Activated CD8-positive, alpha-beta memory T cell treated with anti-CD3 and anti-CD28 coated beads for 4 hours (primary cell): ENCODE data around the gene ADAMTSL1.

Source experiments
- DNase-seq, 2 donors: peaks; one replicate each; pipeline ENCODE4 v3.0.0-alpha.2; 2020; ENCODE audit warnings: low read depth in 2 of 2

ADAMTSL1 gene

DNA sequence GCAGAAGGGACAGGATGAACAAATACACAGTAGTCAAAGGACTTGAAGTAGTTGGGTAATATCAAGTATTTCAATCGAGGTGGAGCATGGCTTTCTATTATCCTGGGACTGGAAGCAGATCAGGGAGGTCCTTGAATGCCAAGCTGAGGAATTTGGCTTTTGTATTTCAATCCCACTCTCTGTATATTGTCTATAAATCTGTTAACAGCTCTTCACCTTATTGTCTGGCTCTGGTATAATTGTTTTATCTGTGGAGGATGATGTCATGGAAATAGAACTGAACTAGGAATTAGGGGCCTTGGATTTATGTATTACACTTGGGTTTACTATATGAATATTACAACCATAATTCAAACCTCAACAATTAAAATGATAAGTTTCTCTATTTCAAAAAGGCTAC lies 6.3 kb upstream of the ADAMTSL1 start:
- no peak for DNase-seq

DNA sequence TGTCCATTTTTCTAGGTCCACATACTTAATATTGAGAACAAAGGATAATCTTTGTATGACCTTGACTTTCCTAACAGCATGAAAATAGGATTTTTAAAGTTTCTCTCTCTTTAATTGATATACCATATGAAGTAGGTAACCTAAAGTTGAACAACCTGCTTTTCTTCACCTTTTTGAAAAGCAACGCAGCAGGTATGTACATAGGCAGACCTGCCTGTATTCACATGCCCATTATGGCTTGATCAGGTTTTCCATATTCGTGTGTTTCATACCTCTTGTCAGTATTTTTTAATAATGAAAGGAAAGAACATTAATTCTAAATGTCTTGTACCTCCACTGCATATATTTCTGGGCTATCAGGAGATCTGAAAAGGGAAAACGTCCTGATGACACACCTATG lies 1.5 kb upstream of the ADAMTSL1 start:
- no peak for DNase-seq

GRCh38 chr9:18472841-18473251 lies 1.1 kb upstream of the ADAMTSL1 start:
- DNase-seq, result no peak

DNA sequence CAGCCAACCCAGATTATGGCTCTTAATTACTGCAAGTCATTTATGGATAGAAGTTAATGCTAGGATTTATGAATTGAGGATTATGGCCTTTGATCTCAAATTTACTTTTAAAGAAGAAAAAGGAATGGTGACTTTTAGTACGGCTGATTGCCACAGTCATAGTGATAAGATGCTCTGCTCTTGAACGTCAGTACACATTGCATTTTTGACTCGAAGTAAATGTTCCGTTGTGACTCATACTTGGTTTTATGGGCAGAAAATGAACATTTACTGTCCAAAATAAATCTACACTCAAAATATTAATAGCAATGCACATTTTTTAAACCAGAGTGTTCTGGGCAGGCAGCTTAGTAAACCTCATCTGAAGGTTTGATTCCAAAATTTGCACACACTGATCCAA lies 830 bp downstream of the ADAMTSL1 start:
- no peak for DNase-seq

GRCh38 chr9:18477121-18477660 lies 3.2 kb downstream of the ADAMTSL1 start:
- no peak for DNase-seq

- no peak for DNase-seq
These were observed 3.8 kb downstream of the ADAMTSL1 start for GRCh38 chr9:18477719-18478118.

DNA sequence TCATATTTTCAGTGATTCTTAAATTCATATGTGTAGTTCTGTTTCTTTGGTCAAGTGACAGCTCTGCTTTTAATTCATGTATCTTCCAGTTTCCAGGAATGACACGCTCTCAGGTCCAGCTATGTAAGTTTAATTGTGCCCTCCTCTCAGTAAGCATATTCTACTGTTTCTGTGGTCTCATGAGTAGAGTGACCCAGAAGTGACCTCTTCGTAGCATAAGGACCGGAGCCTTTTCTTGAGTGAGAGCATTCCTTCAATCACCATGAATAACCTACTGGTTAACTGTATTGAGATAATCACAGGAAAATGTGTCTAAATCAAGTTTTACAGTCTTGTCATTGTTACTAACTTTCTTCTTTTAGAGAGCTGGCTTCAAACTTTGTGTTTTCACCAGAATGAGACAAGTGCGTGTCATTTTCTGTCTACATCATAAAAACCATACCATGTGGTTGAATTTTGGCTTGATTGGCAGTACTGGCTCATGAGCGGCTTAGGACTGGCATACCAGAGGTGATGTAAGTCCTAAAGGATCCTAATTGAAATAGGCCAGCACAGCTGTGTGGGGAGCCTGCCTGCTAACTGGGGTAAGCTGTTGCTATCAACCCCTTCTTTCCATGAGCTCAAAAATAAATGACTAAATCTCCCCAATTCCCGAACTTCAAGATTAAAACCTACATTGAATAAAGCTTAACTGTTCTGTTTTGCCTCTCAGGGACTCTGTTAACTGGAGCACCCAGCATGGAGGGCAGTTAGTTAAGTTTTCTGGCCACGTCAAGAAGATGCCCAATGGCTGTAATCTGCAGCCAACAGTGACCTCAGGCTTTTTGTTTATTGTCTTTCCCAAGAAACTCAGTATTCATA lies 4.8 kb downstream of the ADAMTSL1 start:
- DNase-seq, result no peak

- DNase-seq, result no peak
These were observed 5.5 kb downstream of the ADAMTSL1 start for GRCh38 chr9:18479405-18479804.

- DNase-seq, result no peak
These were observed 6.7 kb downstream of the ADAMTSL1 start for GRCh38 chr9:18480662-18481093.

DNA sequence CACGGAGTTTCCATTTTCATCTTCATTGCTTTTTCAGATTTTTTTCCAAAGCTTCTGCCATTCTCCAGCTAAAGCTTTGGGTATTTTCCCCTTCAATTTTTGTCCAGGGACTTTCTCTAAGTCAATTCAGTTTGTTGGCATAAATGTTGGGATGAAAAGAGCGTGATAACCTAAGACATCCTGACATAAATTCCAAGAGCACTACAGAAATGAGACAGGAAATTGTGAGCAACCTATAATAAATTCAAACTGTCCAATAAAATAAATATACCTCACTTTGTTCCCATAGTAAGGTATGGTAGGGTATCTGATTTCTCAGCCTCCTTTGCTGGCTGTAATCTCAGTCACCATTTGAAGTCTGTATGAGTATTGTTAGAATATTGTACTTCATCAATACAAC lies 8.4 kb downstream of the ADAMTSL1 start:
- no peak for DNase-seq

- no peak for DNase-seq
These were observed 11.8 kb downstream of the ADAMTSL1 start for GRCh38 chr9:18485714-18486113.

- no peak for DNase-seq
These were observed 13.7 kb downstream of the ADAMTSL1 start for GRCh38 chr9:18487611-18488010.

DNA sequence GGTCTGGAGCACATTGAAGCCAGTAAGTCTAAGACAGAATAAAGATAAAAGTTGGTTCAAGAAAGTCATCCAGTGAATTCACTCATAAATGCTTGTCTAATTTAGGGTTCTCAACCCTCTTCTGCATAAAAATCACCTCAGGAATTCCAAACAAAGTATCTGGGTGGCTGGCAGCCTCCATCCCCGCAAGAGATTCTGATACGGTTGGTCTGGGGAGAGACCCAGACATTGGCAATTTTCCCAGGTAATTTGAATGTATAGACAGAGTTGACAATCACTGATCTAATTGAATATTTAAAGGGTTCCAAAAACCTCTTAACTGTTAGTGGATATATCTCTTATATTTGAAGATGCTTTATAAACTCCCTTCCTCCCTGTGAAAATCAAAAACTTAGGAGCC lies 14.9 kb downstream of the ADAMTSL1 start:
- no peak for DNase-seq

- no peak for DNase-seq
These were observed 15.9 kb downstream of the ADAMTSL1 start for GRCh38 chr9:18489861-18490260.

GRCh38 chr9:18490641-18491370 lies 16.9 kb downstream of the ADAMTSL1 start:
- DNase-seq, result no peak

DNA sequence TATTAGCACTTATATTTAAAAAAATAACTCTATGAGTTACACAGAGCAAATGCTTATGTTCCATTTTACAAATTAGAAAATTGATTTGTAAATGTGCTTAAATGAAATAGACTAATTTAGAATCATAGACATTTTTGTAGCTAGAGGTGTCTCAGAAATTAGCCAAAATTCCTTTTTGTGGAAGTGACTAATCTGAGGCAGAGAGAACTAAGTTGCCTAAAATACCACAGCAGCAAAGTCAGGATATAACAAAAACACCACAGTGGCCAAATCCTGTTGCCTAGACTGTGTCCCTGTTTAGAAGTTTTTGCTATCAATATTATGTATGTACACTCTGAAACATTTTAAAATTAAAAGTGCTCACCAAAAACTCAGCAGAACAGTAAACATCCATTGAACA lies 18.7 kb downstream of the ADAMTSL1 start:
- DNase-seq, result no peak

- DNase-seq, result no peak
These were observed 19.6 kb downstream of the ADAMTSL1 start for GRCh38 chr9:18493451-18493993.

- no peak for DNase-seq
These were observed 21.1 kb downstream of the ADAMTSL1 start for GRCh38 chr9:18495065-18495464.

DNA sequence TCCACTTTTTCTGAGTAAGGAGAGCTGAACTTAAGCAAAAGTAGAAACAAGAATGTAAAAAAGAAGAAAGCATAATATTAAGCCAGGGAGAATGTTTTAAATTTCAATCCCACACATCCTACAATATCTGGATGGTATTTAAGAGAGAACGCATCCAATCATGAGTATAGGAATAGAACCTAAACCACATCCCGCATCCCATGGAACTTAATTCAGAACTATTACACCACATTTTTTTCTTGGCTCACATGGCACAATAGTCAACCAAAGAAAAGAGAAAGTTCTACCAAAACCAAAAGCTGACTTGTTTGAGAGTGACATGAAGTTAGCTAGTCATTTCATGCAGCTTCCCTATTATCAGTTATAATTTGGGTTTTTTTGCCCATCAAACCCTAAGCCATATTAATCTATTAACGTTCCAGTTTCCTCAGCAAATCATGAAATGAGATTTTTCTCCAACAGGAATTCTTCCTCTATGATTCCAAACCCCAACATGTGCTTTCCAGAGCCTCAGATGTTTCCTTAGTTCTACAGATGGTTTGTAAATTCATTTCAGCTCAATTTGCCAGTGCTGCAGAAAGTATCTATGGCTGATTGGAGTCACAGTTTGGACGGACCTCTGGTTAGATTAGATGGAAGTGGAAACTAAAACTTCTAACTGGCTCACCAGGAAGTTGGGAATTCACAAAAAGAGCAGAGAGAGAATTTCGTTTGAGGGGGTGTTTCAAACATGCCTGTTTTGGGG lies 22.5 kb downstream of the ADAMTSL1 start:
- no peak for DNase-seq

GRCh38 chr9:18499062-18499461 lies 25.1 kb downstream of the ADAMTSL1 start:
- DNase-seq, result no peak

DNA sequence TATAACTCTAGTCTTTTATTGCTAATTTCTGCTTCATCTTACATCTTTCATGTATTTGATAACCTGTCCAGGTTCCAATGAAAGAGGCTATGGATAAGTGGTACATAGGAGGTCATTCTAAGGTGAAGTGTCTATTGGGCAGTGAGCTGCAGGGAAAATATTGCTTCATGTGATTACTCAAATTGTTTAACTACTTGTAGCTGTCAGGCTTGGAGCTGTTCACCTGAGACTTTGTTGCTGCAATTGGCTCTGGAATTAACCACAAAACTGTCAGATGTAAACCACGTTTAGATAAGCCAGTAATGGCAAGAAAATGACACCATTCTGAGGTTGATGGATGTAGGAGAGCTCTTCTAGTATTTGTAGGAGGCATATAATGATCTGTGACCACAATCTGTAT lies 26.0 kb downstream of the ADAMTSL1 start:
- no peak for DNase-seq

DNA sequence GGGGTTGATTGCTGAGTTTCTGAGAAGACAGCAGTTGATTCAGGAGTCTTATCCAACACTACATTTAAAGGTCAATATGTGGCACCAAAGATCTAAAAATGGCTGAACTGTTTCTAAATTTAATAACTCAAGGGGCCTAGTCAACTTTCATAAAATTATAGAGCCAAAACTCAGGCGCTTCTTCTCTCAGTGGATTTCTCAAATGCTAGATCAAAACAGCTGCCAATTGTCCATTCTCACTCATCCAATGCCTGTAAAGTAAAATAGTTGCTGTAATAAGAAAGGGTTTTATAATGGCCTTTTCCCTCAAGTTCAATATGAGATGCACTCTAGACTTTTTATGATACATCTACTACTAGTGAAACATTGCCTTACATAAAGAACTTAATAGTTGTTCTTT lies 26.5 kb downstream of the ADAMTSL1 start:
- no peak for DNase-seq
